ENCODE results near the gene CTAG2. TPM values are rescaled to one million over a fixed set of nuclear protein-coding genes. Genes with fewer than 3 reads are reported as not detected.

Gene CTAG2
- total RNA-seq, 2 donors from 2014 or later, result not detected

GRCh38 chrX:154657226-154657805 lies 3.9 kb upstream of the CTAG2 start:
- Histone ChIP-seq H3K36me3 (no peaks in the 10 kb centered on the region), H3K4me3 (no peak overlapping the region), H3K4me1 (ENCODE audit: control insufficient read depth in 1 of 2, low read depth in 2 of 2) (no peaks in the 10 kb centered on the region), H3K27ac (no peak overlapping the region), H3K27me3 (replicated peaks; ENCODE audit: insufficient read depth) (no peaks in the 10 kb centered on the region), H3K9me3 (no peaks in the 10 kb centered on the region)
- ATAC-seq (ENCODE audit: insufficient number of reproducible peaks, low FRiP score, low read depth) (no peak), DNase-seq (ENCODE audit: low spot score) (no peak)
- no peak for TF ChIP-seq CTCF (IDR thresholded peaks at IDR 0.05)

- H3K36me3 ChIP-seq, result no peaks in the 10 kb centered on the region
- no peak overlapping the region for H3K4me3 ChIP-seq
- no peaks in the 10 kb centered on the region for H3K27me3 ChIP-seq (replicated peaks; ENCODE audit: insufficient read depth)
- no peak for TF ChIP-seq CTCF (IDR thresholded peaks at IDR 0.05)
- H3K4me1 ChIP-seq (ENCODE audit: control insufficient read depth in 1 of 2, low read depth in 2 of 2), result no peaks in the 10 kb centered on the region
- no peaks in the 10 kb centered on the region for H3K9me3 ChIP-seq
- no peak for ATAC-seq (ENCODE audit: insufficient number of reproducible peaks, low FRiP score, low read depth)
- DNase-seq (ENCODE audit: low spot score), result no peak
- H3K27ac ChIP-seq, result no peak overlapping the region
These were observed 2.4 kb upstream of the CTAG2 start for GRCh38 chrX:154655786-154656185.

GRCh38 chrX:154655346-154655745 lies 2.0 kb upstream of the CTAG2 start:
- H3K27ac ChIP-seq, result no peak overlapping the region
- no peaks in the 10 kb centered on the region for H3K36me3 ChIP-seq
- H3K4me1 ChIP-seq (ENCODE audit: control insufficient read depth in 1 of 2, low read depth in 2 of 2), result no peaks in the 10 kb centered on the region
- no peak for TF ChIP-seq CTCF (IDR thresholded peaks at IDR 0.05)
- H3K27me3 ChIP-seq (replicated peaks; ENCODE audit: insufficient read depth), result no peaks in the 10 kb centered on the region
- no peaks in the 10 kb centered on the region for H3K9me3 ChIP-seq
- DNase-seq (ENCODE audit: low spot score), result no peak
- no peak for ATAC-seq (ENCODE audit: insufficient number of reproducible peaks, low FRiP score, low read depth)
- H3K4me3 ChIP-seq, result no peak overlapping the region

GRCh38 chrX:154654925-154655324 lies 1.5 kb upstream of the CTAG2 start:
- no peaks in the 10 kb centered on the region for H3K36me3 ChIP-seq
- no peaks in the 10 kb centered on the region for H3K27me3 ChIP-seq (replicated peaks; ENCODE audit: insufficient read depth)
- no peaks in the 10 kb centered on the region for H3K9me3 ChIP-seq
- no peak overlapping the region for H3K27ac ChIP-seq
- H3K4me1 ChIP-seq (ENCODE audit: control insufficient read depth in 1 of 2, low read depth in 2 of 2), result no peaks in the 10 kb centered on the region
- no peak for ATAC-seq (ENCODE audit: insufficient number of reproducible peaks, low FRiP score, low read depth)
- no peak overlapping the region for H3K4me3 ChIP-seq
- DNase-seq (ENCODE audit: low spot score), result no peak
- TF ChIP-seq CTCF (IDR thresholded peaks at IDR 0.05), result no peak

- H3K36me3 ChIP-seq, result no peaks in the 10 kb centered on the region
- TF ChIP-seq CTCF (IDR thresholded peaks at IDR 0.05), result no peak
- H3K4me3 ChIP-seq, result no peak overlapping the region
- no peaks in the 10 kb centered on the region for H3K4me1 ChIP-seq (ENCODE audit: control insufficient read depth in 1 of 2, low read depth in 2 of 2)
- no peak overlapping the region for H3K27ac ChIP-seq
- H3K9me3 ChIP-seq, result no peaks in the 10 kb centered on the region
- DNase-seq (ENCODE audit: low spot score) (no peak), ATAC-seq (ENCODE audit: insufficient number of reproducible peaks, low FRiP score, low read depth) (no peak)
- H3K27me3 ChIP-seq (replicated peaks; ENCODE audit: insufficient read depth), result no peaks in the 10 kb centered on the region
These were observed 993 bp upstream of the CTAG2 start for GRCh38 chrX:154654372-154654771.
